Ovary (tissue), 9 donors: ENCODE results near the gene KLHDC2. TPM values are rescaled to one million over a fixed set of nuclear protein-coding genes. Genes with fewer than 3 reads are reported as not detected.
"Not testable (repeated sequence)": the region's sequence is repeated elsewhere in the genome, so short reads cannot be mapped to it uniquely, and the experiment has no call there.

ENCODE experiments used
- DNase-seq, 5 donors: peaks; one replicate each; pipeline ENCODE4 v3.0.0-alpha.2; 2019 to 2020
- H3K27ac ChIP-seq, 2 donors: fragments of 200-600 bp; one replicate each; pipeline versions ENCODE4 v1.5.1 to v1.8.0; 2019 to 2022
- H3K27me3 ChIP-seq: fragments of 200-600 bp; one replicate; pipeline ENCODE4 v1.8.0; 2022
- H3K36me3 ChIP-seq: fragments of 200-600 bp; sonication (generic); one replicate; pipeline ENCODE4 v1.5.1; 2019
- H3K4me1 ChIP-seq: one replicate; pipeline ENCODE4 v1.8.1; 2013; ENCODE audit warnings: mild to moderate bottlenecking, moderate library complexity; ENCODE audit not compliant: insufficient read depth
- H3K4me3 ChIP-seq: fragments of 200-600 bp; sonication (generic); one replicate; pipeline ENCODE4 v1.5.1; 2017
- H3K9me3 ChIP-seq, 2 donors: fragments of 200-600 bp in 1 of 2; sonication (generic) in 1 of 2; one replicate each; pipeline versions ENCODE4 v1.5.1 to v1.8.1; 2013 to 2019; ENCODE audit warnings: mild to moderate bottlenecking in 1 of 2, moderate library complexity in 1 of 2
- EP300 ChIP-seq: sonication (generic); formaldehyde crosslinking; IDR thresholded peaks from one replicate; pipeline ENCODE4 v1.6.1; 2017; ENCODE audit warnings: antibody characterized with exemption
- POLR2A ChIP-seq: fragments of 450-650 bp; IDR thresholded peaks from one replicate; pipeline ENCODE4 v1.6.1; 2017; ENCODE audit warnings: antibody characterized with exemption, mild to moderate bottlenecking, moderate library complexity
- WGBS, 3 donors: extraction: QIAGEN DNeasy Blood & Tissue Kit in 1 of 3; methylation state at CpG; one replicate each; pipeline versions ENCODE4 v1.1.5 to v1.1.7; 2013 to 2017; 5-methylcytosine and 5-hydroxymethylcytosine counted together
- intact Hi-C, 4 donors: fragments of 100-400 bp; cut with DNase I; formaldehyde crosslinking; loops; one replicate each; pipeline versions ENCODE4 v1.11.0 to v1.15.1; 2022 to 2023
- polyA plus RNA-seq, 2 donors: library from polyadenylated mRNA; stranded (reverse); fragments of 200-250 nt in 1 of 2; fragments of 350-450 nt in 1 of 2; fragmentation: Illumina TruSeq in 1 of 2; extraction: RNeasy Lipid Tissue Mini Kit (QIAGEN cat#74804) in 1 of 2; gene quantifications; one replicate each; pipeline ENCODE4 v1.2.3, GENCODE V29; 2013 to 2014
- total RNA-seq, 7 donors: library from RNA; depleted of rRNA in 2 of 7; stranded (reverse); fragments of >200 nt in 2 of 7; fragmentation: NEBNext Ultra II Directional in 3 of 7; extraction: Animal tissue kit (Norgen Biotek cat#: 25700) in 3 of 7; gene quantifications; one replicate each; pipeline versions ENCODE4 v1.1.0 to v1.2.4, GENCODE V29; 2016 to 2023
- TF ChIP-seq, protein P1 (sequence below), 3 donors: fragments of 450-650 bp in 2 of 3; fragments of 200-600 bp in 1 of 3; IDR thresholded peaks; one replicate each; pipeline versions ENCODE4 v1.5.1 to v1.8.0; 2016 to 2022; ENCODE audit warnings: antibody characterized with exemption in 3 of 3, mild to moderate bottlenecking in 1 of 3
- donor health status: DM: no; HTN: no; CAD: no; lungs with moderate emphysema.
- donor health status: DM: no; HTN: no; CAD: no.
- donor health status: Bipolar disorder and iron deficiency.
- donor health status: DM: yes; HTN: yes; CAD: no.
- donor health status: DM: no; HTN: no; CAD: no.
- donor health status: DM: yes; HTN: yes; CAD: no.

The KLHDC2 gene
- total and polyA plus RNA-seq, 9 donors: 49.4 to 89.7 (median 70.1) TPM

DNA sequence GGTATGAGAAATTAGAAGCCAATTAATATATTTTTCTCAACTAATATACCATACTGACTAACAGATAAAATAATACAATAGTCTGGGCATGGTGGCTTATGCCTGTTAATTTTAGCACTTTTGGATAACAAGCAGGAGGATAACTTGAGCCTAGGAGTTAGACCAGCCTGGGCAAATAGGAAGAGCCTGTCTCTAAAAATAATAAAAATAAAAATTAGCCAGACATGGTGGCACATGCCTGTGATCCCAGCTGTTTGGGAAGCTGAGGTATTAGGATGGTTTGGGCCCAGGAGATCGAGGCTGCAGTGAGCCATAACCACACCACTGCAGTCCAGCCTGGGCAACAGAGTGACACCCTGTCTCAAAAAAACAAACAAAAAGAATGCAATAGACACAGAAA, 24.7 kb downstream of the KLHDC2 start:
- no peak overlapping the region for H3K27ac ChIP-seq
- intact Hi-C loops: no loop called here
- DNase-seq: no peak
- no peaks in the 10 kb centered on the region for H3K9me3 ChIP-seq
- H3K4me3 ChIP-seq: no peak overlapping the region
- 0% methylated on average over 1 of the region's 1 CpG for WGBS, 3 donors
- H3K4me1 ChIP-seq: no peaks in the 10 kb centered on the region
- no peaks in the 10 kb centered on the region for H3K36me3 ChIP-seq
- TF ChIP-seq, protein P1, sequence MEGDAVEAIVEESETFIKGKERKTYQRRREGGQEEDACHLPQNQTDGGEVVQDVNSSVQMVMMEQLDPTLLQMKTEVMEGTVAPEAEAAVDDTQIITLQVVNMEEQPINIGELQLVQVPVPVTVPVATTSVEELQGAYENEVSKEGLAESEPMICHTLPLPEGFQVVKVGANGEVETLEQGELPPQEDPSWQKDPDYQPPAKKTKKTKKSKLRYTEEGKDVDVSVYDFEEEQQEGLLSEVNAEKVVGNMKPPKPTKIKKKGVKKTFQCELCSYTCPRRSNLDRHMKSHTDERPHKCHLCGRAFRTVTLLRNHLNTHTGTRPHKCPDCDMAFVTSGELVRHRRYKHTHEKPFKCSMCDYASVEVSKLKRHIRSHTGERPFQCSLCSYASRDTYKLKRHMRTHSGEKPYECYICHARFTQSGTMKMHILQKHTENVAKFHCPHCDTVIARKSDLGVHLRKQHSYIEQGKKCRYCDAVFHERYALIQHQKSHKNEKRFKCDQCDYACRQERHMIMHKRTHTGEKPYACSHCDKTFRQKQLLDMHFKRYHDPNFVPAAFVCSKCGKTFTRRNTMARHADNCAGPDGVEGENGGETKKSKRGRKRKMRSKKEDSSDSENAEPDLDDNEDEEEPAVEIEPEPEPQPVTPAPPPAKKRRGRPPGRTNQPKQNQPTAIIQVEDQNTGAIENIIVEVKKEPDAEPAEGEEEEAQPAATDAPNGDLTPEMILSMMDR (IDR thresholded peaks at IDR 0.05): no peak
- TF ChIP-seq POLR2A (no peak), EP300 (no peak)
- H3K27me3 ChIP-seq: no peaks in the 10 kb centered on the region

DNA sequence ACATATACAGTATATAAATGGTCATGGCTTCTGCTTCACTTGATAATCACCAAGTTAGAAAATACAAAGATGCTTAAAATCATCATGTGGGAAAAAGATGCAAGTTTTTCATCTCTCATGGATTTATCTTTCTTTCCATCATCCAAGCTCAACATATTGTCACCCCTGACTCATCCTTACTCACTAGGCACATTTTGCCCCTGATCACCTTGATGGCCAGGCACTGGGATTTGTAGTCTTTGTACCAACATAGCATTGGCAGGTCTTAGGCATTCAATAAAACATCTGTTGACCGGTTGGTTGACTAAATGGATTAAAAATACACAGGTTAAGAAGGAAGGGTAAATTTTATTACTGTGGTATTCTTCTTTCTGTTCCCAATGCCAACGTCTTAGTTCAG, 28.1 kb downstream of the KLHDC2 start:
- DNase-seq: no peak
- Histone ChIP-seq H3K4me3 (no peak overlapping the region), H3K27me3 (no peaks in the 10 kb centered on the region), H3K4me1 (no peaks in the 10 kb centered on the region), H3K27ac (no peak overlapping the region), H3K9me3 (no peaks in the 10 kb centered on the region), H3K36me3 (no peaks in the 10 kb centered on the region)
- TF ChIP-seq, protein P1 (IDR thresholded peaks at IDR 0.05): no peak
- 83 to 92% (median 89%) methylated on average over 2 of the region's 2 CpGs for WGBS, 3 donors
- intact Hi-C loops: no loop called here

DNA sequence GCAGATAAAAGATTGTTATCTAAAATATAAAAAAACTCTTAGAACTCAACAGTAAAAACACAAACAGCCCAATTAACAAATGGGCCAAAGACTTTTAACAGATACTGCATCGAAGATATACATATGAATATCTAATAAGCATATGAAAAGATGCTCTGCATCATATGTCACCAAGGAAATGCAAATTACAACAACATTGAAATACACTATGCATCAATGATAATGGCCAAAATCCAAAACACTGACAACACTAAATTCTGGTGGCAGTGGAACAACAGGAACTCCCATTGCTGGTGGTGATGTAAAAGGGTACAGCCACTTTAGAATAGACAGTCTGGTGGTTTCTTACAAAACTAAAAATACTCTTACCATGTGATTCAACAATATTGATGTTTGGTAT, 40.8 kb downstream of the KLHDC2 start:
- TF ChIP-seq EP300: no peak
- no peak for TF ChIP-seq POLR2A
- TF ChIP-seq, protein P1 (IDR thresholded peaks at IDR 0.05): no peak
- 0% methylated on average over 1 of the region's 1 CpG for WGBS, 3 donors
- Histone ChIP-seq H3K36me3 (no peaks in the 10 kb centered on the region), H3K9me3 (no peaks in the 10 kb centered on the region), H3K4me1 (no peaks in the 10 kb centered on the region), H3K27ac (no peak overlapping the region), H3K27me3 (no peaks in the 10 kb centered on the region), H3K4me3 (no peak overlapping the region)
- no peak for DNase-seq
- intact Hi-C loops: no loop called here

DNA sequence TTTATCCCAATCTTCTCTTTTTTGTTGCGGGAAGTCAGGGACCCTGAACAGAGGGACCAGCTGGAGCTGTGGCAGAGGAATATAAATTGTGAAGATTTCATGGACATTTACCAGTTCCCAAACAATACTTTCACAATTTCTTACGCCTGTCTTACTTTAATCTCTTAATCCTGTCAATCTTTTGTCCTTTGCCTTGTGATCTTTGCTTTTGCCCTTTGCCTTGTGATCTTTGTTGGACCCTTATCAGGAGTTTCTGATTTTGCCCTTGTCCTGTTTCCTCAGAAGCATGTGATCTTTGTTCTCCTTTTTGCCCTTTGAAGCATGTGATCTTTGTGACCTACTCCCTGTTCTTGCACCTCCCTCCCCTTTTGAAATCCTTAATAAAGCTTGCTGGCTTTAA, 48.2 kb downstream of the KLHDC2 start:
- H3K27me3 ChIP-seq, H3K36me3 ChIP-seq, intact Hi-C loops: not testable (repeated sequence)

DNA sequence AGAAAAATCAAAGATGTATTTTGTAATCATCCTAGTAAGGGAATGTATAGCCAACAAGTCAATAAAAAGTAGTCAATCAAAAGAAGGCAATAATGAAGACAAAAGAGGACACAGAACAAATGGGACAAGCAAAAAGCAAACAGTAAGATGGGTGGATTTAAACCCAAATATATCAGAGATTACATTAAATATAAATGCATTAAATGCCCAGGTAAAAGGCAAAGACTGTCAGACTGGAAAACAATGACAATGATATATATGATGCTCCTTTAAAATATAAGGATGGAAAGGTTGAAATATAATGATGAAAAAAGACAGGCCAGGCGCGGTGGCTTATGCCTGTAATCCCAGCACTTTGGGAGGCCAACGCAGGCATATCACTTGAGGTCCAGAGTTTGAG, 48.9 kb downstream of the KLHDC2 start:
- WGBS, 3 donors: 97 to 98% (median 98%) methylated on average over 3 of the region's 3 CpGs

More for the DNA sequence above, 48.2 kb downstream of the KLHDC2 start:
- H3K27ac ChIP-seq, H3K4me1 ChIP-seq, DNase-seq, H3K9me3 ChIP-seq, H3K4me3 ChIP-seq: not testable (repeated sequence)
- WGBS, 3 donors: 96 to 99% (median 98%) methylated on average over 2 of the region's 2 CpGs

More for the DNA sequence above, 48.9 kb downstream of the KLHDC2 start:
- H3K4me3 ChIP-seq: no peak overlapping the region
- H3K36me3 ChIP-seq: no peaks in the 10 kb centered on the region
- no peaks in the 10 kb centered on the region for H3K4me1 ChIP-seq
- no peak for DNase-seq
- H3K27ac ChIP-seq: no peak overlapping the region
- intact Hi-C loops: no loop called here
- no peaks in the 10 kb centered on the region for H3K9me3 ChIP-seq
- TF ChIP-seq POLR2A (no peak), EP300 (no peak)
- TF ChIP-seq, protein P1 (IDR thresholded peaks at IDR 0.05): no peak
- H3K27me3 ChIP-seq: no peaks in the 10 kb centered on the region
